IMR-90 (cell line): ENCODE measurements around the gene SMC5. TPM values are rescaled to one million over a fixed set of nuclear protein-coding genes. Genes with fewer than 3 reads are reported as not detected.
A peak's percentile ranks its signal among the peaks of the same experiment; 100 is the strongest.

ENCODE experiments used
- ATAC-seq: fragments of 200-7000 bp; cut with Tn5 transposase; 2 replicates; pipeline ENCODE4 v1.9.1; 2020; ENCODE audit warnings: low read depth, mild to moderate bottlenecking, moderate library complexity
- BruUV-seq: library from RNA; stranded (reverse); fragments of 400-500 nt; replicated peaks from 2 replicates; lab custom pipeline; 2021; lab: Mats Ljungman, UMichigan
- CTCF ChIA-PET: fragments of 300-600 bp; formaldehyde crosslinking; extraction: SDS; loops from one replicate; lab custom pipeline; 2021; ENCODE audit warnings: antibody characterized with exemption; lab: Yijun Ruan, JAX
- POLR2A ChIA-PET: fragments of 300-600 bp; sonication (Branson Sonifier 250); formaldehyde crosslinking; loops from one replicate; lab custom pipeline; 2022; ENCODE audit warnings: antibody characterized with exemption; ENCODE audit not compliant: unreplicated experiment; lab: Charles Lee
- DNase-seq: peaks from one replicate; pipeline ENCODE4 v3.0.0; 2013
- H2AFZ ChIP-seq: replicated peaks from 2 replicates; pipeline ENCODE3; 2013; ENCODE audit warnings: low read length, mild to moderate bottlenecking; ENCODE audit not compliant: poor library complexity
- H2AK5ac ChIP-seq: 2 replicates; pipeline ENCODE4 v1.6.1; 2013; ENCODE audit warnings: low read depth, low read length, inconsistent platforms
- H2AK9ac ChIP-seq: replicated peaks from 2 replicates; pipeline ENCODE3; 2013; ENCODE audit warnings: mild to moderate bottlenecking, low read depth, low read length, moderate library complexity; ENCODE audit not compliant: poor library complexity
- H2BK120ac ChIP-seq: 2 replicates; pipeline ENCODE4 v1.6.1; 2013; ENCODE audit warnings: low read depth, low read length, inconsistent platforms
- H2BK15ac ChIP-seq: 3 replicates; pipeline ENCODE4 v1.6.1; 2013; ENCODE audit warnings: low read depth, low read length, inconsistent platforms
- H2BK20ac ChIP-seq: 2 replicates; pipeline ENCODE4 v1.6.1; 2013; ENCODE audit warnings: low read depth, mild to moderate bottlenecking, inconsistent platforms, low read length, moderate library complexity
- H2BK5ac ChIP-seq: 2 replicates; pipeline ENCODE4 v1.6.1; 2013; ENCODE audit warnings: mild to moderate bottlenecking, low read depth, low read length, inconsistent platforms; ENCODE audit not compliant: poor library complexity, severe bottlenecking
- H3K14ac ChIP-seq: replicated peaks from 2 replicates; pipeline ENCODE4 v1.6.1; 2013; ENCODE audit warnings: low read depth, low read length, inconsistent platforms
- H3K18ac ChIP-seq: 2 replicates; pipeline ENCODE4 v1.6.1; 2013; ENCODE audit warnings: low read depth, low read length, control low read depth
- H3K23ac ChIP-seq: 2 replicates; pipeline ENCODE4 v1.6.1; 2013; ENCODE audit warnings: low read depth, low read length, inconsistent platforms
- H3K27ac ChIP-seq: 2 replicates; pipeline ENCODE4 v1.5.1; 2013; ENCODE audit warnings: mild to moderate bottlenecking, control low read depth, low read length; ENCODE audit not compliant: insufficient read depth
- H3K27me3 ChIP-seq: 2 replicates; pipeline ENCODE4 v1.6.1; 2013; ENCODE audit warnings: low read length; ENCODE audit not compliant: control insufficient read depth, insufficient read depth
- H3K36me3 ChIP-seq: 2 replicates; pipeline ENCODE4 v1.6.1; 2013; ENCODE audit warnings: low read length, mixed read lengths; ENCODE audit not compliant: control insufficient read depth, insufficient read depth
- H3K4ac ChIP-seq: 2 replicates; pipeline ENCODE4 v1.6.1; 2013; ENCODE audit warnings: low read depth, low read length, inconsistent platforms
- H3K4me1 ChIP-seq: 2 replicates; pipeline ENCODE4 v1.6.1; 2013; ENCODE audit warnings: low read length, mixed read lengths; ENCODE audit not compliant: control insufficient read depth, insufficient read depth
- H3K4me2 ChIP-seq: 2 replicates; pipeline ENCODE4 v1.6.1; 2013; ENCODE audit warnings: low read depth, mild to moderate bottlenecking, control low read depth, low read length, moderate library complexity
- H3K4me3 ChIP-seq: 2 replicates; pipeline ENCODE4 v1.5.1; 2013; ENCODE audit warnings: low read depth, mild to moderate bottlenecking, control low read depth, low read length, moderate library complexity; ENCODE audit not compliant: insufficient read depth
- H3K56ac ChIP-seq: 2 replicates; pipeline ENCODE4 v1.6.1; 2013; ENCODE audit warnings: low read length, inconsistent platforms; ENCODE audit not compliant: insufficient read depth; ENCODE audit errors: extremely low read depth
- H3K79me1 ChIP-seq, 2 experiments: 2 replicates each; pipeline ENCODE4 v1.6.1; 2013; ENCODE audit warnings: low read length in 2 of 2, inconsistent platforms in 1 of 2, low read depth in 1 of 2
- H3K9ac ChIP-seq: 2 replicates; pipeline ENCODE4 v1.6.1; 2013; ENCODE audit warnings: low read depth, low read length, control low read depth
- H3K9me1 ChIP-seq: 2 replicates; pipeline ENCODE4 v1.6.1; 2013; ENCODE audit warnings: low read length, inconsistent platforms; ENCODE audit not compliant: insufficient read depth
- H3K9me3 ChIP-seq: 2 replicates; pipeline ENCODE4 v1.6.1; 2013; ENCODE audit warnings: low read length; ENCODE audit not compliant: control insufficient read depth, insufficient read depth
- H4K20me1 ChIP-seq: 2 replicates; pipeline ENCODE4 v1.6.1; 2013; ENCODE audit warnings: low read length, inconsistent platforms; ENCODE audit not compliant: insufficient read depth
- H4K5ac ChIP-seq: 2 replicates; pipeline ENCODE4 v1.6.1; 2013; ENCODE audit warnings: mild to moderate bottlenecking, low read depth, low read length, control low read depth
- H4K8ac ChIP-seq, 2 experiments: 2 replicates each; pipeline ENCODE4 v1.6.1; 2013; ENCODE audit warnings: low read depth in 2 of 2, low read length in 2 of 2, control low read depth in 1 of 2, inconsistent platforms in 1 of 2
- H4K91ac ChIP-seq: 2 replicates; pipeline ENCODE4 v1.6.1; 2013; ENCODE audit warnings: low read depth, low read length, inconsistent platforms; ENCODE audit not compliant: insufficient read depth
- CEBPB ChIP-seq: IDR thresholded peaks from 2 replicates; pipeline ENCODE4 v1.6.1; 2012; ENCODE audit warnings: low read depth, low read length, improper control_type of control experiment
- POLR2A ChIP-seq: IDR thresholded peaks from 2 replicates; pipeline ENCODE4 v1.6.1; 2012; ENCODE audit warnings: mild to moderate bottlenecking, low read depth, low read length
- dilution Hi-C: fragments of 300-500 bp; cut with HindIII; formaldehyde crosslinking; loops from one replicate; pipeline ENCODE4 v1.14.3; 2018; ENCODE audit warnings: low sequenced_read_pairs; ENCODE audit not compliant: unreplicated experiment
- in situ Hi-C: fragments of 300-500 bp; cut with MboI; formaldehyde crosslinking; loops from 3 replicates; pipeline ENCODE4 v1.14.3; 2019; ENCODE audit warnings: low sequenced_read_pairs, inconsistent platforms, mixed read lengths
- intact Hi-C: fragments of 100-400 bp; cut with micrococcal nuclease; formaldehyde crosslinking; loops from 2 replicates; pipeline ENCODE4 v1.10.0; 2022
- polyA plus RNA-seq, 3 experiments: library from polyadenylated mRNA; depleted of rRNA; stranded (reverse); fragments of >200 nt; gene quantifications; 2 replicates each; pipeline ENCODE4 v1.2.3, GENCODE V29; 2012; ENCODE audit warnings: low replicate concordance in 1 of 3
- total RNA-seq: library from RNA; depleted of rRNA; stranded (reverse); fragments of >200 nt; gene quantifications from 2 replicates; pipeline ENCODE4 v1.2.3, GENCODE V29; 2012

SMC5 gene
- total and polyA plus RNA-seq, 2 of the 4 experiments (the other 2 are of a cell fraction) = 12.0 to 13.3 TPM

GRCh38 chr9:70399141-70399540 is 140.4 kb downstream of the SMC5 start:
- H2BK5ac ChIP-seq = no peak overlapping the region
- H3K9me3 ChIP-seq = no peaks in the 10 kb centered on the region
- no peak overlapping the region for H3K4me3 ChIP-seq
- H4K91ac ChIP-seq = no peak overlapping the region
- H2BK20ac ChIP-seq = no peak overlapping the region
- ChIA-PET POLR2A (no interaction called here), CTCF (interaction anchor here (0.6 kb wide), 1 partner anchor 1791 kb away, joined by 3 read pairs; no protein-coding TSS in a partner anchor)
- H3K4me2 ChIP-seq = no peak overlapping the region
- no peaks in the 10 kb centered on the region for H3K27me3 ChIP-seq
- H2AFZ ChIP-seq = no peak overlapping the region
- peak; percentile 47; the same call in 1 of the 2 replicates for TF ChIP-seq CEBPB
- no peak for TF ChIP-seq POLR2A
- no peak overlapping the region for H4K5ac ChIP-seq
- no peak overlapping the region for H2BK120ac ChIP-seq
- dilution Hi-C loops = no loop called here
- peaks cover 31 to 79% of the 10 kb centered on the region in 2 experiments for H3K79me1 ChIP-seq
- no peaks in the 10 kb centered on the region; the same call in 1 of the 2 replicates for H3K36me3 ChIP-seq
- no peak overlapping the region for H3K27ac ChIP-seq
- H3K18ac ChIP-seq = no peak overlapping the region
- BruUV-seq = no TSS peak
- no peak overlapping the region for H3K14ac ChIP-seq
- no peak overlapping the region for H3K4ac ChIP-seq
- no peak for DNase-seq
- in situ Hi-C loops = no loop called here
- no peak for ATAC-seq
- H3K9me1 ChIP-seq = peaks cover 19% of the 10 kb centered on the region
- H2AK9ac ChIP-seq = no peak overlapping the region
- intact Hi-C loops = no loop called here
- no peak overlapping the region for H3K56ac ChIP-seq
- H2AK5ac ChIP-seq = no peak overlapping the region
- H2BK15ac ChIP-seq = no peak overlapping the region
- H4K20me1 ChIP-seq = peaks cover 85% of the 10 kb centered on the region
- no peak overlapping the region for H3K23ac ChIP-seq
- H3K4me1 ChIP-seq = peaks cover 12% of the 10 kb centered on the region
- no peak overlapping the region for H4K8ac ChIP-seq
- no peak overlapping the region for H3K9ac ChIP-seq
